Activated CD4-positive, alpha-beta T cell treated with anti-CD3 and anti-CD28 coated beads, Interleukin-2, Interleukin-4, amounts not matched to agents 100 ng/mL and 50 ng/mL, durations not matched to agents 16 hours and 8 hours (primary cell): Measurements from ENCODE around the gene SPOCK1.
A peak's percentile ranks its signal among the peaks of the same experiment; 100 is the strongest.

Experiments
- DNase-seq: peaks from one replicate; pipeline ENCODE4 v3.0.0-alpha.2; 2020; ENCODE audit warnings: low spot score

The SPOCK1 gene

DNA sequence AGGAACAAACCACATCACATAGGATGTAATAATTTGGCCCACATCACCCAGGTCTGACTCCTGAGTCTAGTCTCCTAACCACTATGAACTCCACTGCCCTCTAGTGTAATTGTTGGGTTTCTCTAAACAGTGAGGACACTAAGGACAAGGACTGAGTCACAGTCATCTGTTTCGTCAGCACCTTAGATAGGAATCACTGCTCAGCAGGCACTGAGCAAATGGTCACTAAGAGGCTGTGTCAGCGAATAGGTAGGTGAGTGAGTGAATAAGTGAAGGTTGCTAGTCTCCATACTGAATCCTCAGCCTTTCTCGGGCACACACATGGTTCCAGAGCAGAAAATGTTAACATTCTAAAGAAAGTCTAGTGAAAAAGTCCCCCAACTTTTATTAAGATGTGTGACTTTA, 278.6 kb downstream of the SPOCK1 start:
- peak; percentile 43 for DNase-seq

DNA sequence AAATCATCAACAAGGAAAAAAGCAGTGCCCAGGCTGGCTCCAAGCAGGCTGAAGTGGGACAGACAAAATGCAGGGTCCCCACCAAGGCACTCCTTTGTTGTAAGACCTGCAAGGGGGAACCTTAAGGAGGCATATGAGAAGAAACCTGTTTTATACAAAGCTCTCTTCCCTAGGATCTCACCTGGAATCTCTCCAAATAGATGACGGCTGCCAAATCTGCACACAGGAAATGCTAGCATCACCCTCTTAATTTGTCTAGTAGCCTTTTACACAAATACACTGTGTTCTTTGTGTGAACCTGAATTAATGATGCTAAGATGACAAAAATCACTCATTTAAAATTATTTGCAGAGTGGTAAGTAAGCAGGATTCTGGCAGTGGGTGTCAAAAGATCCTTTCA, 280.2 kb downstream of the SPOCK1 start:
- DNase-seq, result no peak

DNA sequence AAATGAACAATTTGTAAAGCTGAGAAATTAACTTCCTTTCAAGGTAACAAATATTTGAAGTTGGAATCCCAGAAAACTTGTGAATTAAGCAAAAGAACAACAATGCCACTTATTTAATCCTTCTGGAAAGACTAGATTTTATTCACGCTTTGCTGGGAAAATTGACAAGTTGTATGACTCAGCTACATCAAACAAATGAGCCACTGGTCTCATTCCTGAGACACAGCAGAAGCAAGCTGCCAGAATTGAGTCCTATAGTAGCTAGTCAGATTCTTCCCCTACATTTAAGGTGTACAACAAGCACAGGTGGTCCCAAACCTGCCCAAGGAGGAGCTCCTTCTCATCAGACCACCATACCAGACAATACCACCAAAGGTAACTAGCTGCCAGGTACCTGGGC, 280.7 kb downstream of the SPOCK1 start:
- no peak for DNase-seq

DNA sequence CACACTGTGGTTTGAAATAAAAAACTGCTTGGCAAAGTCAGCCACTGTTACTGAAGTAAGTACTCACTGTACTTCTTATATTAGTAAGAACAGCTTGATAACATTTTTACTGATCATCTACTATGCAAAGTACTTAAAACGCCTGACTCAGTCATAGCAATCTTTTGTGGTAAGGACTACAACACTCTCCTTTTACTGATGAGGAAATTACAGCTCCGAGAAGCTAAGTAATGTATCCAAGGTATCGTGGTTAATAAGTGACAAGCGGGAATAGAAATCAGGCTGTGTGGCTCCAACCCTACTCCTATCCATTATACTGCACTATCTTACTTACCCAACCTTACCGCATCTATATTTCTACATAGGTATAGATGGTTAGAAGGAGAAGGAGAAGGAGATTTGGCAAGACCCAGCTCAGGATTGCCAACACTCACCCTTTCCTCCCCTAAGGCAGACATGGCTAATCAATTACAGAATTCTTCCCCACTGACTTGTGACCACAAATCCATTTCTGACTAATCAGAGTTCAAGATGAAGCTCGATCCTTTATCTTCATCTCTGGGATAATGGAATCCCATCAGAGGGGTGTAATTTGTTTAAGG, 281.4 kb downstream of the SPOCK1 start:
- DNase-seq, result no peak

DNA sequence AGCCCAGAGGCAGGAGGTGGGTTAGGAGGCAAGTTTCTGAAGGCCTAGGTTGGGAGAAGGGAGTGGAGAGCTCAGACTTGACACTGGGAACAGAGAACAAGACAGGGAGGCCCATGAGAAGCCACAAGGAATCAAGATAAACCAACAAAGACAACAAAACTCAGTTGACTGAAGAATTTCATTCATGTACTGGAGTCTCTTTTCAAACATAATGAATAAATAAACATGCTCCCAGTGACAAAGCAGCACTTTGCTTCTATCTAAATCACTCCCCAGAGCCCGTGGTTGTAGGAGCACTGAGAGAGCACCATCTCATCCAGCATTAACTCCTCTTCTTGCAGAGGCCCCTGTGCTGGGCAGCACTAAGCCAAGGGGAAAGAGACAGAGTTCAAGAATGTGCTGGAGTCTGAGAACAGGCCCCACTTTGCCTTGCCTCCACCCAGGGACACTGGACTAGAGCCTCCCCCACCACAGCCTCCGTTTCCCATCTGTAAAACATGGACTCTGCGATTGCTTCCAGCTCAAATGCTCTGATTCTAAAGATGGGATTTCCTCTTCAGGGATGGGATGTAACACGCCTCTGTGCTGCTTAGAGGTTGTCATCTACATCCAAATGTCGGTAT, 282.0 kb downstream of the SPOCK1 start:
- DNase-seq, result no peak

DNA sequence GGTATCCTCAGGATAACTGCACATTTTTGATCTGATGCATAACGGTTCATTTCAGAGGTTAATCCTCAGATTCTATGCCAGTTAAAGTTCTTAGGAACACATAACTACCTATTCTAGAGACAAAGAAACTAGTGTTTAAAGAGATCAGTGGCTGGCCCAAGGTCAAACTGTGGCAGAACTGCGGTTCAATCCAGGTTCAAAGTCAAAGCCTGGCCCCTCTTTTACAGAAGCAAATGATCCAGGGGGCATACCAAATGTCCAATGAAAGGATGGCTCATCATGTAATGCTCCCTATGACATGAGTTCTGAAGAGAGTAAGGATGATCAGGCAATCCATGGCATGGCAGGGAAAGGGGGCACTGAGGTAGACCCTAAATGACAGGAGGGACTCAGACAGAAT, 283.3 kb downstream of the SPOCK1 start:
- DNase-seq, result no peak

DNA sequence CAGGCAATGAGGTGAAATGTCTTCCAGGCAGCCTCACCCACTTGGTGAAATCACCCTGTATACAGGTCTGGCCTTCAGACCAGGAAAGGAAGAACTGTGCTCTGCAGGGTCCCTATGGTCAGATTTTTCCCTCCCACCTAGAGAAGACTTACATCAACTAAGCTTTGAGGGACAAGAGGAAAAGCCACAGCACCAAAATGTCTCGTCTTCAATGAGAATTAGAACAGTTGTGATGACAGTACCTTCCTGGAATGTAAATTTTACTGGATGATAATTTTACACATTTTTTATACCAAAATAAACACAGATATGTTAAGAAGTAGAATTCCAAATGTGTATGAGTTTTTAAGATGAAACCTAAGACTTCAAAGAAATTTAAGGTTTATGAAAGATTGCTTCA, 283.9 kb downstream of the SPOCK1 start:
- DNase-seq, result no peak

DNA sequence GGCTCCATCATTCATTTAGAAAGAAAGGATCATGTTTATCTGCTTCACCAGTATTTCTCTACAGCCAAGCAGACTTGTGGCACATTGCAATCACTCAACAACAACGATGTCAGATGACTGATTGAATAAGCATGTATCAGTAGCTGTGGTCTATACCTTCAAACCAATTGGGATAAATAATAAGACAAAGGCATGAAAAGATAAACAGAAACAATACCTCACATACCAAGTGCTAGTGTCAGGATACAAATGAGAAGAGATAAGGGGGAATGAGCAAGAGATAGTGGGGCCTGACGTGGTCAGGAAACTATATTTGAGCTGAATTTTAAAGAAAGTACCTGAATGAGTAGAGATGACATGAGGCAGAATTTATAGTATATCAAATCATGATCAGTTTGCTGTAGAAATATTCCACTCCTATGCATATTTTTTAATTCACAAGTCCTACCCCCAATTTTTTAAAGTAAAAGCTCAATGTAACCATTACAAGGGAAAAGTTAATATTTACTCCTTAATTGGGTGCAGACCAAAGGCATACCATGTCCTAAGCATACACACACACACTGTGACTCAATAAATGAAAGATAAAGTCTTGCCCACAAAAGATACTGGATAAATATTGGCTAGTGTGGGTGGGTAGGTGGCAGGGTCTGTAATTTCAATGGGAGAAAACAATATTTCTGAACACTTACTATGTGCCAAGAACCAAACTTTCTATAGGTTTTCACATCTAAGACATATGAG, 284.5 kb downstream of the SPOCK1 start:
- no peak for DNase-seq

DNA sequence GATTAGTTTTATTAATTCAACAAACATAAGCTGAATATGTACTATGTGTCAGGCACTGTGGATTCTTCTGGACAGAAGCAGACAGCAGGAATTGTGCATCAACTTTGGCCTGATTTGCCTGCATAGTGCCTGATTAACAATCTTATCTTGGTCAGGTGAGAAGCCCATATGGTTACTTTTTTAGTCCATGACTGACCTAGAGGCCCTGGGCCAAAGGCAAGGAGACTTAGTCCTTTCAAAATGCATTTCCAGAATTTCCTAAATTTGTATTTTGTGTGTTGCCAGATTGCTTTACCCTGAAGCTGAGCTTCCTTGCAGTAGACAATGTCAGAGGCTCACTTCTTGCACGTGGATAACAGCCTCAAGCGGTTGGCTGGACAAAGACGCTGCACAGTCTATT, 286.7 kb downstream of the SPOCK1 start:
- DNase-seq, result no peak

DNA sequence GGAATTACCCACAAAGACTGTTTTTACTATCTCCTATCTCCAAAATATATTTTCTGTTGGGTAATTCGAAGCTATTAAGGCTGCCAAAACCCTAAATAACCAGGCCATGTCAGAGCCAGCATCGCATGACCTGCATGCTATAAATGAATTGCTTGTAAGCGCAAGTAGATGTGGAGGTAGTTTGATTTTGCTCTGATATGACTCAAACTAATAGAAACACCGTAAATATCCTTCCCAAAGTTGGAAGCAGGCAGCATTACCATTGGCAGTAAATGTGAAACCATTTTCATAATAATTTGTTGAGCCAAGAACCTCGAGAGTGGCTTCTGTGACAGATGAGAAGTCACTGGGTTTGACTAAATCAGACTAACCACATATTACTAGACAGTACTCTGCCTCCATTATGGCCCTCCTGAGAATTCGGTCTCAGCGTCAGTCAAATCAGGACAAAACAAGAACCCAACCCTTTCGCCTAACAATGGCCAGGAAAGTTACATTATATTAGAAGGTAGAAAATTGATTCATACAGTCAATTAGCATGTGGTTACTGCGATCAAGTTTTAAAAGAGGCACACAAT, 289.8 kb downstream of the SPOCK1 start:
- no peak for DNase-seq

DNA sequence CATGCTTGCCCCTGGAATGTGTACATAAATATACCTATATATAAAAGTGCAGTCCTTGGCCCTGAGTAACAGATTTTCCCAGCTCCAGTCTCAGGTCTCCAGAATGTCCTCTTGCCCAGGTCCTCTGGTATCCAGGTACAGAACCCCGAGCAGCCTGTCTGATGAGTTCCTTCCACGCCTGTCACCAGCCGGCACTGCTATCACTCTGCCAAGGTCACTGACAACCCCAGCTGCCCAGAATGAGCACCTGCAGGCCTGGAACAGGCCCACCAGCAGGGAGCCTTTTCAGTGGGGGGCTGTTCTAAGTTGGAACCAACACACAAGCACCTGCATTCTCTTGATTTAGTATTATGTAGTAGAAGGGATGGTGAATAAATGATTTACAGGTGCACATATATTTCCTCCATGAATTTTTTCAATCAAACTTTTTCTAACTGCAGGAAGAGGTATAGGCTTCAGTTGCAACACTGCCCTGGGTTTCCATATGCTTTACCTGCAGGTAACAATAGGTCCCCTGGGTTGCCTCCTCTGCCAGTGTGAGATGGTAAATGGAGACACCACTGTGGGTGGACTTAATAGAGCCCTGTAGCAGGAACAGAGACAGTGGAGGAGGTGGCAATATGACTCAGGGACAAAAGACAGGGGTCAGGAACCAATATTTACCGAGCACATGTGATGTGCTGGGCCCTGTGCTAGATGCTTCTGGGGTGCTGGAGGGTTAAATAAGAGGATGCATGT, 291.9 kb downstream of the SPOCK1 start:
- no peak for DNase-seq

DNA sequence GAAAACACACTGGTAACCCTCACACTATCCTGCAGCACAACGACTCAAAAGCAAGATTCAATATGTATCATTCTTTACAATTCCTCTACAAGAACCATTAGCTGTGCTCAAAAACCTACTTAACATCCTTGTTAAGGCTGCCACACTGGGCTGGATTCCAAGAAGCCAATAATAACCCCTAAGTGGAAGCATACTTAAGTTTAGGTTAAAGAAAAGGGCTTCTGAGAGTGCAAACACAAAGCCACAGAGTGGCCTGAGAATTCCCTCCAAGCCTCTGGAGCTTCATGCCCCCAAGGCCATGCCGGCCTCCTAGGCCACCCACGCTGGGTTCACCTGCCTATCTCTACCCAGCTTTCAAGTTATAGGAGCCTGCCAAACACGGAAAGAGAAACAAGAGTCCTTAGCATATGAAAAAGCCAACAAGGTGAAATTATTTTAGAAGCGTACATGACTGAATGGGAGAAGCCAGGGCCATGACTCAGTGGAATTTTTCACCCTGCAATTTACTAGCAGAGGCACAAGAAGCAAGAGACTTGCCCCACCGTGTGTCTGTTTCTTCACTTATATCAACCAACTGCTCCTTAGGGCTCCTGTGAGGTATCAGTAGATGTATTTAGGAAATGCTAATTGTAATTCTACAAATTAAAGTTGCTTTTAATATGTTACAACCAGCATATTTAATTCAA, 293.0 kb downstream of the SPOCK1 start:
- no peak for DNase-seq

DNA sequence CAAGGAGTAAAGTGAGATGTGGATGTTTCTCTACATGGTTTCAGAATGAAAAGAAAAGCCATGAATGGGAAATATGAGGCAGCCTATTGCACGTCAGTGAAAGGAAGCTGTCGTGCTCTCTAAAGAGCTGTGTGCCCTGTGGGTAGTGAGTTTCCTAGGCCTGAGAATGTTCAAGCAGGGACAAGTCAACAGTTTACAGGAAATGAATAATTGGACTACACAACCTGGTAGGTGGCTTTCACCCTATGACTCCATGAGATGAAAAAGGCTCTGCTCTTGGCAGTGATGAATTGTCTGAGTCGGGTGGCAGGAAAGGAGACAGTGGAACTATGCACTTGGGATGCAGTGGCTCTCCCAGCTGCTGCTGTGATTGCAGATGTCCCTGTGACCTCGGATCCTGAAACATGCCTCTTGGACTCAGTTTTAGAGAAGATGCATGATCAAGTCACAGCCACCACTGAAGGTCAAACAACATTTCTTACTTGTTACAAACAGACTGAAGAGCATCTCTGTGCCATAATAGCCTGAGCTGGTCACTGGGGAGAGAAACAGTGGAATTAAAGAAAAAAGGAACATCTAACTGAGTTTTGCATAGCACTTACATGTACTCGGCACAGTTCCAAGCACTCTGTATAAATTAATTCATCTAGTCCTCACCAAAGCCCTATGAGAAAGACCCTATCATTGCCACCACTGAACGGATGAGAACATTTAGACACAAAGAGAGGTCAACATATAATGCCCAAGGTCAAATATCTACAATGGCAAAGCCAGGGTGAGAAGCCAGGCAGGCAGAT, 293.7 kb downstream of the SPOCK1 start:
- DNase-seq, result no peak

DNA sequence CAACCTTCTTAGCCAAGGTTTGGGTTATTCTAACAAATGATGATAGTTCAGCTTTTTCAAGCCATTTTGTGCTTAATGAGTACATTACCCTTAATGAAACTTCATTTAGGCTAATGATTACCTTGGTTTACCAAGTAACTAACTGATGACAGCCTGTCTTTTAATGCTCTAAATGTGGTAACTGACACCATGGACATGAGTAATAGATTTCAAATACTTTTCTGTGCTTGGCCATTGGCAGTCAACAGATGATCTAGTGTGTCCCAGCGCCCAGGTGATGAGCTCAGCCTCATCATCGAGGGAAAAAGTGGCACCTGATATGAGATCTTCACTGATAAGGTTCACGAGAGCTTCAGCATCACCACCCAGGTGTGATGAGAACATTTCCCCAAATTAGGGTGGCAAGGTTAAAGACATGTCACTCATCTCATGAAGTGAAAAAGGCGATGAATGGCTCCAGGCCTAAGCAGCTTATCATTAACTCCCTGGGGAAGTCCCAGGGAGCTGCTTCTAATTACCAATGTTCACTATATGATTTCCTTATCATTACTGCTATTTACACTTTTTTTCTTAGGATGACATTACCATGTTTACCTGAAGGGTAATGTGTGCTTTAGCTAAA, 296.0 kb downstream of the SPOCK1 start:
- DNase-seq, result no peak

DNA sequence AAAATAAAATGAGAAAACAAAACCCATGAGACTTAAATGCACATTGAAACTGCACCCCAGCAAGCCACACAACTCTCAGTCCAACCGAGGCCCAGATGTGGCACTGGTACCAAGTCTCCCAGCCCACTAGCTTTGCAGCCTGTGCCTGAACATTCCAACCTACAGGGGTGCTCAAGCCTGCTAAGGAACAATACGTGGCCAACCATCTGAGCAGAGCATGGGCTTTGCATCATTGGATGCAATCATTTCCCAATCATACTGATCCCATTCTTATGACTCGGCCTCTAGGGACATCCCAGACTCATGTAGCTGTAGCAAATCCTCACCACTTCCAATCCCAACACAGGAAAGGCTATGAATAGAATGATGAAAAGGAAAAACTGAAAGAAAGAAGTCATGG, 297.2 kb downstream of the SPOCK1 start:
- DNase-seq, result no peak

DNA sequence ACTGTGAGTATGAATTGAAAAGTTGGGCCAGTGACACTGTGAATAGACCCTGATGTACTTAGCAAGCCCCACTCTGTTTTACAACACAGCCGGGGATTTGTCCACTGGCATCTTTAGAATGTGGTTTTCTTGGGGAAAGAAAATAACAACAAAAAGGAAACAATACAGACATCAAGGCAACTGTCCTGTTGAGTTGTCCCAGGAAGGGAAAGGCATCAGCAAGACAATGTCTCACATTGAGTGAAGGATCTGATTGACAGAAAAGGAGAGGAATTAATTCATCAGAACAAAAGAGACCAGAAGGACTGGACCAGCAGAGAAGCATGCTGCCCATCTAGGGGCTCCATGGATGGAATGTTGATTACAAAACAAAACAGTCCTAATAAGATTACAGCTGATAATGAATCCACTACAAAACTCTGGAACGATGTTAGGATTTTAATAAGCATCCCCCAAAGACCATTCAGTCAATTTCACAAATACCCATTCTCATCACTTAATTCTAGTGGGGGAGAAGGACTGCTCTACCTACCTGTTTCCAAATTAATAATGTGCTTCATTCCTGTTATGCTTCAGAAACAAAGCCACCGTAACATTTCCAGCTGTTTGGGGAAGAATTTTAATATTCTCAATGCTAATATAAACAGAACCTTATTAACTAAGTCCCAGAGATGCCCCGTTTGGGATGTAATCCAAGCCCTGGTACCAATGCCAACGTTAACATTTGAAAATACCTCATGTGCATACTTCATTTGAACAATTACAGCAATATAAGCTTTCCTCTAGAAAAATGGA, 298.0 kb downstream of the SPOCK1 start:
- no peak for DNase-seq

DNA sequence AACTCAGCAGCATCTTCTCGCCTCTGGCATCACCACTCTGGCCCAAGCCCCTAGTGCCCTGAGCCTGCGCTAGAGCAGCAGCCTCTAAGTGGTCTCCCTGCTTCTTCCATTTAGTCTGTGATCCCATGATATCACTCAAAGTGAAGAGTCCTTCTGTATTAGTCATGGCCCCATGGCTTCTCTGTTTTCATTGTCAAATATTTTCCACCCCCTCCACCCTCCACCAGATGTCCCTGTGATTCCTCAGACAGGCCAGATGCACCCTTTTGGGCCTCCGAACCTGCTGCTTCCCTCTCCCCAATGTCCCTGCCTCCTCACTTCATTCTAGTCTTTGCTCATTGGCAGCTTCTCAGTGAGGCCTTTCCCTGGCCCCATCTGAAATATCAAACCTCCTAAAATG, 299.2 kb downstream of the SPOCK1 start:
- no peak for DNase-seq

DNA sequence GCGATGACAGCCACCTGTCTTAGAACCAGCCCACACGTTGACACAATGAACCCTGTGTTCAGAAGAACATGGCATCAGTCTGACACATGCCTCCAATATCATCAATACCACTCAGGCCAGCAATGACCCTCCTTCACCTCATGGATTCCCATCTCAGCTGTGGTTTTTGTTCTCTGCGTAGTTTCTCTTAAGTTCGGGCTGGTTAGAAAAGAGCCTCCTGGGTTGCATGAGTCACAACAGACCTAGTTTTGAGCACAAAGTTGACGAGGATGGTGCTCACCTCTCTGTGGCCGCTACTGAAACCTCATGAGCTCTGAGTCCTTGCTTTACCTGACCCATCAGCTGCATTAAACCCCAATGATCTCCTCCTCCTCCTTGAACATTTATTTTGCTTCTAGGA, 299.9 kb downstream of the SPOCK1 start:
- no peak for DNase-seq

DNA sequence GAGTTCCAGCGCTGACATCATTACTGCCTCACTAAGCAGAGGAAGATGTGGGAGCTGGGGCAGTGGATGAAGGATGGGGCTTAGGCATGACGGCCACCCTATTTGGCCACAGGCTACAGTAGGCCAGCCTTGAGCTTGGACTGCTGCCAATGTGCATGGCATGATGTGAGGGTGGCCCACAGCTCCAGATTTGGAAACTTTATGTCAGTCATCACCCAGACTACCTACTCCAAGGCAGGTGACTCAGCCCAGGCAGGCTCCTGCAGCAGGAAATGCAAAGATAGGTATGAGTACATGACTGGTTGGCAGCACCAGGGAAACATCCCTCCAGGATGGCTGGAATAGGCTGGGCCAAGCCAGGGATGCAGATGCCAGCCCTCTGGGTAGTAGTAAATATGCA, 303.6 kb downstream of the SPOCK1 start:
- DNase-seq, result no peak

DNA sequence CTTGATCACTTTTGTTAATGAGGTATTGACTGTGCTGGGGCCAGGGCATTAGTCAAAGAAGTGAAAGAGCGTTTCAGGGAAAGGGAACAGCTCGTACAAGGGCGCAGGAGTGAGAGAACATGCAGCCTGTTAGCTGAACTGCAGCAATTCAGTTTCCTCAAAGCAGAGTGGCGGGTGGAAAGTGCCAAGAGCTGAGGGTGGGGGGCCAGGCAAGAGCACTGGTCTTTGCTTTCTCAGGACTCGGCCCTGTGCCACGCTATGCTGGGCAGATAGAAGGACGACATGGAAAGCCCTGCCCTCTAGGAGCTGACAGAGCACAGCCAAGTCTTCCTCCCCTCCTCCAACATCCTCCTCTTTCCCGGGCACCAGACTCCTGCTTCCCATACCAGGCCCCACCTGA, 304.8 kb downstream of the SPOCK1 start:
- no peak for DNase-seq
